Smooth muscle cell of the brain vasculature (primary cell): ENCODE data around the gene NARF.
"Not testable (repeated sequence)": the region's sequence is repeated elsewhere in the genome, so short reads cannot be mapped to it uniquely, and the experiment has no call there.

Experiments used
- DNase-seq: peaks from one replicate; pipeline ENCODE4 v3.0.0-alpha.2; 2012; ENCODE audit warnings: low read depth, low spot score

Gene NARF

DNA sequence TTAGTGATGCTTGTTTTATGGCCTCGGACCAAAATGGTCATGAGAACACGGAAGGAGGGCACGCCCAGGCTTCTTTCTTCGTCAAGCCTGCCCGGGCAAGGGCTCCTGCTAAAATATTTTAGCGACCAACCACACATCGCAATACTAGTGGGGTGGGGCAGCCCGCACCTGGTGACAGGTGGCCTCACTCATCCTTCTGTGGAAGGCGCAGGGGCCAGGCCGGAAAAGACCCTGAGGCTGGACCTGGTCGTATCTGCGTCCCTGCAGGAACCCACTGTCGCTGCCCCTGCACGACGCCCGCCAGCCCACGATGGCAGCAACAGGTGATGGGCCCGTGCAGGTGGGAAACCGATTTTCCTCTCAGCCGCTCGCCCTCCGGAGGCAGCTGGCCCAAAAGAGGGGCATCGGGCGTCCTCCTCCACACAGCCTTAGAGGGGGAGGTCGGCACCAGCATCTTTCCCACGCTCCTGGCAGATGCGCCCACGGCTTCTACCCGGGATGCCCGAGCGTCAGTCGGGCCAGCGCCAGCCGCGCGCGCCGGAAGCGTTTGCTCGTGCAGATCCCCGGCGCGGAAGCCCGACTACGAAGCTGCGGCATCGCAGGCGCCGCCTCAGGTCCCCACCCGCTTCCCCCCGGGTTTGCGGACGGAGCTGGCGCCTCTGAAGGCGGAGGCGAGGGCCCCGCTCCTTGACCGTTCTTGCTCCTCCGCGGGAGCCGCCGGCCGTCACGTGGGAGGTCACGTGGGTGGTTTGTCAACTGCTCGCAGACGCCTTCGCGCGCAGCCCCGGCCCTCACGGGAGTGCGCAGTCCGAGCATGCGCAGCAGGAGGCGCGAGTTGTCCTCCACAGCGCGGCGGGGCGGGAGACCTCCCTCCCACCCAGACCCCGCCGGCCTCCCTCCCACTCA is 38.2 kb downstream of the NARF start:
- peak; percentile 63 for DNase-seq

DNA sequence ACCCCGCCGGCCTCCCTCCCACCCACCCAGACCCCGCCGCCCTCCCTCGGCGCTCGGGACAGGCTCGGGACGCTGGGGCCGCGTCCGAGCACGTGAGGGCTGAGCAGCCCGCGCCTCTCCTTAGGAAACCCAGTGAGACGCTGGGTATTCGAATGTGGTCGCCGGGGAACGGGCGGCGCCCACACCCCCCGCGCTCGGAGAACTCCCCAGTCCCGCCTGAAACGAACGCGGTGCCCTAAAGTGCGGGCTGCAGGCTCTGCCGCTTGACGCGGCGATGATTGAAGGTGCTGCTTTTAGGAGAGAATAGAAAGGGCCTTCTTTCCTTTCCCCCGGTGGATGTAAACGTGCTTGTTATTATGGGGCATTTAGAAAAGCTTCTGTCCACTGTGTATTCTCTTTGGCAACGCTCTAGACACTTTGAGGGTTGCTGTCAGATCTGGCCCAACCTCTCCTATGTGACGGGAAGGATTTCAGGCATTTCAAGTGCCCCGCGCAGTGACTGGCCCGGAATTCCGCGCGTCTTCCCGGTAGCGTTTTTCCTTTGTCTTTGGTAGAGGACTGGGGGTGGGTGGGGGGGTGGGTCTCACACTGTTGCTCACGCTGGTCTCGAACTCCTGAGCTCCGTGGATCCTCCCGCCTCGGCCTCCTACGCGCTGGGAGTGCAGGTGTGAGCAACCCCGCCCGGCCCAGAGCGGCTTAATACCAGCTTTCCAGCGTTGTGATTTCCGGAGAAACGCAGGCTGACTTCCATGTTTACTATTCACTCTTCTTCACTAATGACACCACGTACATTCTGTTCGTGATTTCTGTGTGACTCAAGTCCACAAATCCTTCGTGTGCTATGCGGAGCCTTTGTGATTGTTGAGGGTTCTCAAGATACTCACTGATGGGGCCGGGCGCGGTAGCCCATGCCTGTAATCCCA is 39.2 kb downstream of the NARF start:
- no peak for DNase-seq

DNA sequence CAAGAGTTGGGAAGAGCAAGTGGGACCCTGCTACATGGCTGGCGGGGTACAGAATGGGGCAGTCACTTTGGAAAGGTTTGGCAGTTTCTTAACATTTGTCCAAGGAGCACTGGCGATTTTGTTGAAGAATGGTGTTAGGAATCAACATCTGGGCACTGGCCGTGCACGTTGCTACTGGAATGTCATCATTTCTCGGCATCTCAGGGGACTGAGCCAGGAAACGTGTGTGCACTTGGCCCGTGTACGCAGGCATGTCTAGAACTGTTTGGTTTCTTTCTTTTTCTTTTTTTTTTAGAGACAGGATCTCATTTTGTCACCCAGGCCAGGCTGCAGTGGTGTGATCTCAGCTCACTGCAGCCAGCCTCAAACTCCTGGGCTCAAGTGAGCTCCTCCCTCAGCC is 43.7 kb downstream of the NARF start:
- no peak for DNase-seq

DNA sequence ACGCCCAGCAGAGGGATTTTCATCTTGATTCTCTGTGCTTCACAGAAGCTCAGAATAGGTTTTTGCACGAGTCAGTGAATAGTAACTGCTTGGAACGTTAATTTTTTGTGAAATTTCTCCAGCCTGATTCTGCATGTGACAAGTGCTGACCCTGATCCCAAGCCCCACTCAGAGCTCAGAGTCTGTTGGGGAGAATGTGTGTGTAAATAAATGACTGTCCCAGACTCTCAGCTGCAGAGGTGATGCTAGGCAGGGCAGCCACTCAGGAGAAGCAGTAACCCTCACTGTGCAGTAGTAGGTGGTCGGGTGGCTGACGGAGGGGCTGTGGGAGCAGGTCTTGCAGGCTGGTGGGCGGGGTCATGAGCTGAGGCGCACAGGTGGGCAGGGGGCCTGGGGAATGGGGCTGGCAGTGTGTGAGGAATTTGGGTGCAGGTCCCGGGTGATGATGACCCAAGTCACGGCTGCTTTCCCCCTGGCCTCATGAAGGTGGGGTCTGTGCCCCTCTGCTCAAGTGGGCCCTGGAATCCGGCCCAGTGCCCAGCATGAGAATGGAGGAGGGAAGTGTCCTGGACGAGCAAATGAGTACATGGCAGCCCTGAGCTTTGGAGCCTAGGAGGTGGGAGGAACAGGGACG is 44.7 kb downstream of the NARF start:
- DNase-seq, result no peak

DNA sequence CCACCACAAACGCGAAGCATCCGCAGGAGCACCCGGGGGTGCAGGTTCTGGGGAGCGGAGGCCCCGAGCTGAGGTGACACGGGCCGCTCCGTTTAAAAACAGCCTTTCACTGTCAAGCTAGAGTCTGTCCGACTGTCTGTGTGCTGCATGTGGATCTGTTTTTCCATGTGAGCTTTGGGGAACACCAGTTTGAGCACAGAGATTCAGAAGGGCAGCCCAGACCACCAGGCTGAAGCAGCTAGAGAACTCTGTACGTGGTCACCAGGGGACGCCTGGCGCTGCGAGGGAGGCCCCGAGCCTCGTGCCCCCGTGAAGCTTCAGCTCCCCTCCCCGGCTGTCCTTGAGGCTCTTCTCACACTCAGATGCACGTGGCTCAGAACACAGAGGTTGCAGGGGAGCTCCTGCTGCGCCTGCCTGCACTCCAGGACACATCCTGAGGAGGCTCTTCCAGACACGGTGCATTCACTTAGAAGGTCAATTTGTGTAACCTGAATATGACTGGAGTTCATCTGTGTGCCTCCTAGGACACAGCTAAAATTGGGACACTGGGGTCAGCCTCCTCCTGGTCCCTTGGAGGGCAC is 45.3 kb downstream of the NARF start:
- DNase-seq, result no peak

DNA sequence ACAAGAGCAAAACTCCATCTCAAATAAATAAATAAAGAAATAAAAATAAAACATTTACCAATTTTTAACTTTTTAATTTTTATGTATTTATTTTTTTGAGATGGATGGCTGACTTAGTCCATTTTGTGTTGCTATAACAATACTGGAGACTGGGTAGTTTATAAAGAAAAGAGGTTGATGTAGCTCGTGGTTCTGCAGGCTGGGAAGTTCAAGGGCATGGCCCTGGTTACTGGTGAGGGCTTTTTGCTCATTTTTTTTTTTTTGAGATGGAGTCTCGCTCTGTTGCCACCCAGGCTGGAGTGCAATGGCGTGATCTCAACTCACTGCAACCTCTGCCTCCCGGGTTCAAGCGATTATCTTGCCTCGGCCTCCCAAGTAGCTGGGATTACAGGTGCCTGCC is 46.8 kb downstream of the NARF start:
- DNase-seq, result no peak

DNA sequence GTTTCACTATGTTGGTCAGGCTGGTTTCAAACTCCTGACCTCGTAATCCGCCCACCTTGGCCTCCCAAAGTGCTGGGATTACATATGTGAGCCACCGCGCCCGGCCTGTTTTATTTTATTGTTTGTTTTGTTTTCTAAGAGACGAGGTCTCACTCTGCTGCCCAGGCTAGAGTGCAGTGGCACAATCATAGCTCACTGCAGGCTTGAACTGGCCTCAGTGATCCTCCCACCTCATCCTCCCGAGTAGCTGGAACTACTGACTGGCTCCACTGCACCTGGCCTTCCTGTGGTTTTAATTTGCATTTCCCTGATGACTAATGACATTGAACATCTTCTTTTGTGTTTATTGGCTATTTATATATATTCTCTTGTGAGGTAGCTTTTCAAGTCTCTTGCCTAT is 47.9 kb downstream of the NARF start:
- DNase-seq, result not testable (repeated sequence)

DNA sequence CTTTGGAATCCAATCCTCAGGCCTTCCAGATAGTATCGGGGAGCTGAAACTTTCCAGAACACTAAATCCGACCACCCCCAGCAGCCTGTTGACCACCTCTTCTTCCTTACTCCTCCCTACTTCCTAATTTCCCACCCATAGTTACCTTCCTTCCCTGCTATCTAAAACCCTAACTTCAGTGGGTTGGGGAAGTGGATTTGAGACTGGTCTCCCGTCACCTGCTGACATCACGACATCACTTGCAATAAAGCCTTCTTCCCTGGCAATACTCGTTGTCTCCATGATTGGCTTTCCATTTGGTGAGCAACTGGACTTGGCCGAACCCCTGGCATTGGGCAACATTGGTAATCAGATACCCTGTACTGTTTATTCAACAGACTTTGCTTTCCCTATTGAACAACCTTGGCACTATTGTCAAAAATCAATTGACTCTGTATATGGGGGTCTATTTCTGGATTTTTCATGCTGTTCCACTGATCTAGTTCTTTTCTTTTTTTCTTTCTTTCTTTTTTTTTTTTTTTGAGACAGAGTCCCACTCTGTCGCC is 49.2 kb downstream of the NARF start:
- no peak for DNase-seq

DNA sequence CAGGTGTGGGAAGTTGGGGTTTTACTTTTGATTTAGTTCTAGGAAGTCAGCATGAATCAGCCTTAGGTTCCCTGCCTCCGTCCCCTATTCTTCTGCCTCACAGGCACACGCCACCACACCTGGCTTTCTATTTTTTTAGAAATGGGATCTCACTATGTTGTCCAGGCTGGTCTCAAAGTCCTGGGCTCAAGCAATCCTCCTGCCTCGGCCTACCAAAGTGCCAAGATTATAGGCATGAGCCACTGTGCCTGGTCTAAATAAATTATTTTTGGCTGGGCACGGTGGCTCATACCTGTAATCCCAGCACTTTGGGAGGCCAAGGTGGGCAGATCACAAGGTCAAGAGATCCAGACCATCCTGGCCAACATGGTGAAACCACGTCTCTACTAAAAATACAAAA is 53.1 kb downstream of the NARF start:
- not testable (repeated sequence) for DNase-seq

DNA sequence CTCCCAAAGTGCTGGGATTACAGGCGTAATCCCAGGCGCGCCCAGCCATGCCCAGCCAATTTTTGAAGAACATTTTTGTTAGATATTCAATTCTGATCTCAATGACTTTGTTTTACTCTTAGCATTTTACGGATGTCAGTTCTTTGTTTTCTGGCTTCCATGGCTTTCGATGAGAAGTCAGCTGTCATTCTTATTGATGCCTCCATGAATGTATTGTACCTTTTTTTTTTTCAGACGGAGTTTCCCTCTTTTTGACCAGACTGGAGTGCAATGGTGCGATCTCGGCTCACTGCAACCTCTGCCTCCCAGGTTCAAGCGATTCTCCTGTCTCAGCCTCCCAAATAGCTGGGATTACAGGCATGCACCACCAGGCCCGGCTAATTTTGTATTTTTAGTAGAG is 55.3 kb downstream of the NARF start:
- DNase-seq, result not testable (repeated sequence)

DNA sequence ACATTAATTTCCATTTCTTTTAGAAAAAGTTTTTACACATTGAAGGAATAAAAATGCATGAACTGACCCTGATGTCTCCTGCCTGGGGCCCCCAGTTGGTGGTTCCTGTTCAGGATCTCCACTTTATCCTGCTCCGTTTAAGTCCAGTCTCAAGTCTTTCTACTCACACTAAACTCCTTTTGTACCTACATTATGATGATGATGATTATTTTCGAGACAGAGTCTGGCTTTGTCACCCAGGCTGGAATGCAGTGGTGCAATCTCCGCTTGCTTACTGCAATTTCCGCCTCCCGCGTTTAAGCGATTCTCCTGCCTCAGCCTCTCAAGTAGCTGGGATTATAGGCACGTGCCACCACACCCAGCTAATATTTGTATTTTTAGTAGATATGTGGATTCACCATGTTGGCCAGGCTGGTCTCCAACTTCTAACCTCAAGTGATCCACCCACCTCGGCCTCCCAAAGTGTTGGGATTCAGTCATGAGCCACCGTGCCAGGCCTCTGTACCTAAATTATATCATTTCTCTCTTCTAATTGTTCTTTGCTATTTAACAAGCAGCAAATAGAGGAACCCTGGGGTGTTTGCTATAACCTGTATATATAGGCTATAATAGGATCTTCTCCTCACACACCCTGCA is 58.8 kb downstream of the NARF start:
- no peak for DNase-seq

DNA sequence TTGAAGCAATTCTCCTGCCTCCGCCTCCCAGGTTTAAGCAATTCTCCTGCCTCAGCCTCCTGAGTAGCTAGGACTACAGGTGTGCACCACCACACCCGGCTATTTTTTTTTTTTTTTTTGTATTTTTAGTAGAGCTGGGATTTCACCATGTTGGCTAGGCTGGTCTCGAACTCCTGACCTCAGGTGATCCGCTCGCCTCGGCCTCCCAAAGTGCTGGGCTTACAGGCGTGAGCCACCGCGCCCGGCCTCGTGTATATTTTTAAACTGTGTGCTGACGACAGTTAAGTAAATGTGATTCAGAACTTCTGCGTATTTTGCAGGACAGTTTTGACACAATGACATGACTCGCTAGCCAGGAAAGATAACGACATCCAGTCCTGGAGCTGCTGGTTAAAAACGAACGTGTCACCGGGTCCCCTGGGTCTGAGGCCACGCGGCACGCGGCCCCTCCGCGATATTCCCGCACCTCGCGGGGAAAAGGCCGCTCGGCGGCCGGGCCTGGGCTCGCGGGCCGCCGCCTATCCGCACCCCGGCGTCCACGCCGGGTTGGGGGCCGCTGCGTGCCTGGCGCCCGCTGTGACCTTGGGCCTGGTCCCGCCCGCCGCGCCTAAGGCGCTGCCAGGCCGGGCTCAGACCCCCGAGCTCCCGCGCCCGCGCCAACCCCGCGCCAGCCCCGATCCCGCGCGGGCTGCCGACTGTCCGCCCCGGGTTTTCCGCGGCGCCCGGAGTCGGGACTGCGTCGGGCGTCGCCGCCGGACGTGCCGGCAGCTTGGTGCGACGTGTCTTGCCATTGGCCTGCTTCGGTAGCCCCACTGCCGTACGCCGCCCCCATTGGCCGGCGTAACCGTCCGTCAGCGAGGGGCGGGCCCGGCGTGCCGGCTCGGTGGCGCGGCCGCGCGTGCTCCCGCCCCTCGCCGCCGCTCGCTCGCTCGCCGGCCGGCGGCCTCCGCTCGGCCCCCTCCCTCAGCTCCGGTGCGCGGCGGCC is 60.6 kb downstream of the NARF start, which contains the start of gene FOXK2:
TSS of gene FOXK2 (plus strand) at position 907 of the 985 bp plus-strand sequence. CDS start 157 bp downstream, outside the sequence.
- DNase-seq, result peak; percentile 83

DNA sequence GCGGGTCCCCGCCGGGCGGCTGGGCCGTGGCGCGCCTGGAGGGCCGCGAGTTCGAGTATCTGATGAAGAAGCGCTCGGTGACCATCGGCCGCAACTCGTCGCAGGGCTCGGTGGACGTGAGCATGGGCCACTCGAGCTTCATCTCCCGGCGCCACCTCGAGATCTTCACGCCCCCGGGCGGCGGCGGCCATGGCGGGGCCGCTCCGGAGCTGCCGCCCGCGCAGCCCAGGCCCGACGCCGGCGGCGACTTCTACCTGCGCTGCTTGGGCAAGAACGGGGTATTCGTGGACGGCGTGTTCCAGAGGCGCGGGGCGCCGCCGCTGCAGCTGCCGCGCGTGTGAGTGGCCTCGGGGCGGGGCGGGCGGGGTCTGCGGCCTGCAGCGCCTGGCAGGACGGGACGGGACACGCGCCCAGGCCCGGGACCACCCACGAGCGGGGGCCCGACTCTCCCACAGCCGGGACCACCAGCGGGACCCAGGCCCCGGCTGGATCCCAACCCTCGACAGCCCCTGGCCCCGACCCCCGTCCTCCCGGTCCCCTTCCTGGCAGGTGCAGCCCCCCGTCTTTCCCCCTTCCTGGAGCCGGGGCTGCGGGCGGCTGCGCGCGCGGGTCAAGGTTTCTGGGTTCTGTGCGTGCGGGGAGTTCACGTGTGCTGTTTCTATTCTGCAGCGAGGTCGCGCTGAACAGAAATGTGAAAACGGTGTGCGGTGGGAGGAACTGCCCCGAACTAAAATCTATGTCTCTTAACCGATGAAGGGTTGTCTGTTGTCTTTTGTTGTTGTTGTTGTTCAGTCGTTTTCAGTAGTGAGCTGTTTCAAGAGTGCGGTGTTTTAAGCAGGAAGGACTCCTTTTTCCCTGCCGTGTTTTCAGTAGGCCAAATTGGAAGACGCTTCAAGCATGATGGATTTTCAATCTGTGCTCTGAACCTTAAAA is 61.7 kb downstream of the NARF start:
- no peak for DNase-seq

DNA sequence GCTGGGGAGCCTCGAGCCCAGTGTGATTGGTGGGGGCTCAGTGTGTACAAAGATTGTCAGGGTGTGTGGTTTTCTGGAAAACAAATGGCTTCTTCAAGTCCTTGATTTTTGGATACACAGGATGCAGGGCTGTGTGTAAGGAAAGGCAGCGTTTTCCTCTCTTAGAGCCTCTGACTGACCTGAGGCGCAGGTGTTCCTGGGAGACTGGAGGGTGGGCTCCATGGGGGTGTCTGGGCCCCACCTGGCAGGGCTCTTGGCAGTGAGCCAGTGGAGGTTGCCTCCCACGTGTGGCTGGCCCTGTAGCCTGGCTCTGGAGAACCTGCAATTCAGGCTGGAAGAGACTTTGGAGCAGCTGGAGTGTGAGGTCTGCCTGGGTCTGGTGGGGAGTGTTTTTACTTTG is 66.0 kb downstream of the NARF start:
- DNase-seq, result no peak

DNA sequence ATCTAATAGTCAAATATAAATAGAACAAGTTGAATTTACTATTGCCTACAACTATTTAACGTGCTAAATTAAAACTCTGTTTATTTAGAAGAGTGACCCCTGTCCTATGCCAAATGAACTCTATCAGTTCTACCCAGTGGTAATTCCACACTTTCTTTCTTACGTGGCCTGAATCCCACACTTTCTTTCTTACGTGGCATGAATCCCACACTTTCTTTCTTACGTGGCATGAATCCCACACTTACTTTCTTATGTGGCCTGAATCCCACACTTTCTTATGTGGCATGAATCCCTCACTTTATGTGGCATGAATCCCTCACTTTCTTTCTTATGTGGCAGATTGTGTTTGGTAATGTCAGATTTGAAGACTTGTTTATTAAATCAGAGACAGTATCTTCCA is 67.2 kb downstream of the NARF start:
- DNase-seq, result no peak

DNA sequence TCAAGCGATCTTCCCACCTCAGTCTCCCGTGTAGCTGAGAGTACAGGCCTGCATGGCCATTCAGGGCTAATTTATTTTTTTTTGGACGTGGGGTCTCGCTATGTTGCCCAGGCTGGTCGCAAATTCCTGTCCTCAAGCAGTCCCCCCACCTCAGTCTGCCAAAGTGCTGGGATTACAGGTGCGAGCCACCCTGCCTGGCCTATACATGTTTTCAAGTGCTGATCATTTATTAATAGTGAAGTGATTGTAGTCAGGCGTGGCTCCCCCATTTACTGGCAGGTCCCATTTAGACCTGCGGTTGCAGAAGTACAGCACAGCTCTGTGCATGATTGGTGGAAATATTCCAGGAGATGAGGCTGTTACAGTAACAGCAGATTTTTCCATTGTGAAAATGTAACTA is 69.4 kb downstream of the NARF start:
- no peak for DNase-seq

DNA sequence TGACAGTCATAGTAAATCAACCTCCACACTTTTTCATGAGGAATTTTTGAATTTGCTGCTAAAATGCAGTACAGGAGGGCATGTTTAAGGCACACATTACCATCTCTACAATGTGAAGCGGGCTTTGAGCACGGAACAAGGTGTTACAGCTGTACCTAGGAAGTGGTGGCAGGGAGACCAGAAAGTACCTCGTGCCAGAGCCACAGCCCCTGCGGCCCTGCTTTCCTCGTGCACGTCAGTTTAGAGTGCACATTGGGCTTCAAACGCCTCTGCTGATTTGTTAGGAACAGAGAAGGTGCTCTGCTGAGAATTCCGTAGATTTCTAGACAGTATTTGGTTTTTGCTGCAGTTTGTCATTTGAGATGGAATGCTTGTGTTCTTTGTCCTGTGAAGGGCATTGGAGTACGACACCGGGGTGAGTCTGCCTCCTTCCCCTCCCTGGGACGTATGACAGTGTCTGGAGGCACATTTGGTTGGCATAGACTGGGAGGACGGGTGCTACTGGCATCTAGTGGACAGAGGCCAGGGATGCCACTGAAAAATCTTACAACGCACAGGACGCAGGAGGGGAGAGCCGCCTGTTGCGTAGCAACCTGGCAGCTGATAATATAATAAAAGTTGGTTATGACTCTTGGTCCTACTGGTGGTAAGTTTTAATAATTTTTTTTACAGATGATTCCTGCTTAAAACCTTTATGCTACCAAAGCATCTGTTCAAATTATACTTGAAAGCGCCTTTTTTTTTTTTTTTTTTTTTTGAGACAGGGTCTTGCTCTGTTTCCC is 70.1 kb downstream of the NARF start:
- DNase-seq, result no peak

DNA sequence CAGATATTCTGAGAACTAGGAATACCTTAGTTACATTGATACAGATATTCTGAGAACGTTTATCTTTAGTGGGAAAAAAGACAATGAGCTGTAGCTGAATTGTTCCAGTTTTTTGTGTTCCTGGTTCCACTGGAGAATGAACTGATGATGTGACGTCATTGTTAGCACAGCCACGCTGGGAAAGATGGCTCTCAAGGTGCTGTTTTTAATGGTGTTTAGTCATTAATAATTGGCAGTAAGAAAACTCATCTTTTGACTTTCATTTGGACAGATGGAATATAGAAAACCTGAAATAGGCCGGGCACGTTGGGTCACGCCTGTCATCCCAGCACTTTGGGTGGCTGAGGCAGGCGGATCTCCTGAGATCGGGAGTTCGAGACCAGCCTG is 71.4 kb downstream of the NARF start:
- no peak for DNase-seq
